NCI-H1048 (cell line): Measurements from ENCODE around the gene ULK1.
"Not testable (repeated sequence)": the region's sequence is repeated elsewhere in the genome, so short reads cannot be mapped to it uniquely, and the experiment has no call there.

Experiments
- DNase-seq: peaks from one replicate; lab custom pipeline; 2025; lab: John Stamatoyannopoulos, UW

The ULK1 gene

GRCh38 chr12:131943389-131943788, 49.0 kb downstream of the ULK1 start:
- no peak for DNase-seq

GRCh38 chr12:131943876-131944275, 49.5 kb downstream of the ULK1 start:
- DNase-seq, result no peak

GRCh38 chr12:131944601-131945251, 50.3 kb downstream of the ULK1 start:
- DNase-seq, result no peak

- DNase-seq, result no peak
Measured at GRCh38 chr12:131946757-131947156, 52.3 kb downstream of the ULK1 start.

- DNase-seq, result no peak
Measured at GRCh38 chr12:131947482-131948027, 53.1 kb downstream of the ULK1 start.

- DNase-seq, result no peak
Measured at GRCh38 chr12:131948166-131948712, 53.8 kb downstream of the ULK1 start.

GRCh38 chr12:131948713-131949430, 54.5 kb downstream of the ULK1 start:
- DNase-seq, result not testable (repeated sequence)

GRCh38 chr12:131949431-131950181, 55.2 kb downstream of the ULK1 start, which contains the start of gene EP400:
EP400 (plus strand) TSS chr12:131949942; CDS start chr12:131960620, 10,678 bp downstream.
- DNase-seq, result peak; percentile 85

GRCh38 chr12:131950182-131950913, 55.9 kb downstream of the ULK1 start:
- DNase-seq, result no peak

GRCh38 chr12:131953810-131954209, 59.4 kb downstream of the ULK1 start:
- DNase-seq, result not testable (repeated sequence)

- DNase-seq, result not testable (repeated sequence)
Measured at GRCh38 chr12:131954460-131954859, 60.0 kb downstream of the ULK1 start.

- DNase-seq, result no peak
Measured at GRCh38 chr12:131959116-131959515, 64.7 kb downstream of the ULK1 start.

- DNase-seq, result no peak
Measured at GRCh38 chr12:131959641-131960589, 65.5 kb downstream of the ULK1 start.

- not testable (repeated sequence) for DNase-seq
Measured at GRCh38 chr12:131960590-131961325, 66.3 kb downstream of the ULK1 start.

- not testable (repeated sequence) for DNase-seq
Measured at GRCh38 chr12:131961328-131961727, 66.9 kb downstream of the ULK1 start.

- DNase-seq, result no peak
Measured at GRCh38 chr12:131962069-131962468, 67.6 kb downstream of the ULK1 start.

GRCh38 chr12:131963381-131963780, 69.0 kb downstream of the ULK1 start:
- DNase-seq, result no peak

GRCh38 chr12:131965073-131965472, 70.7 kb downstream of the ULK1 start:
- no peak for DNase-seq

GRCh38 chr12:131971226-131971625, 76.8 kb downstream of the ULK1 start:
- DNase-seq, result no peak
